GM23338 (cell line): ENCODE data around the gene LARGE1. TPM values are rescaled to one million over a fixed set of nuclear protein-coding genes. Genes with fewer than 3 reads are reported as not detected.

Source experiments
- ATAC-seq: fragments of 200-7000 bp; cut with Tn5 transposase; 3 replicates; pipeline ENCODE4 v1.9.1; 2020
- DNase-seq: peaks from one replicate; pipeline ENCODE4 v3.0.0-alpha.2; 2015; ENCODE audit warnings: low spot score
- H2AFZ ChIP-seq: fragments of 200-600 bp; sonication (generic); 2 replicates; pipeline ENCODE4 v1.8.0; 2016; ENCODE audit warnings: antibody characterized with exemption, mild to moderate bottlenecking, moderate library complexity
- H3F3A ChIP-seq: fragments of 200-600 bp; sonication (generic); replicated peaks from 2 replicates; pipeline ENCODE4 v1.8.0; 2017; ENCODE audit warnings: antibody characterized with exemption, mixed run types, low read depth
- H3K27ac ChIP-seq: fragments of 200-600 bp; sonication (generic); 2 replicates; pipeline ENCODE4 v1.6.1; 2016; ENCODE audit warnings: low read depth
- H3K27me3 ChIP-seq: fragments of 200-600 bp; sonication (generic); 2 replicates; pipeline ENCODE4 v1.8.0; 2016; ENCODE audit warnings: mild to moderate bottlenecking, mixed run types, moderate library complexity; ENCODE audit not compliant: insufficient read depth
- H3K36me3 ChIP-seq: fragments of 200-600 bp; sonication (generic); 2 replicates; pipeline ENCODE4 v1.8.0; 2016; ENCODE audit warnings: mild to moderate bottlenecking; ENCODE audit not compliant: insufficient read depth
- H3K4me1 ChIP-seq: fragments of 200-600 bp; sonication (generic); 2 replicates; pipeline ENCODE4 v1.8.0; 2016; ENCODE audit warnings: mild to moderate bottlenecking, moderate library complexity; ENCODE audit not compliant: insufficient read depth
- H3K4me2 ChIP-seq: fragments of 200-600 bp; sonication (generic); 2 replicates; pipeline ENCODE4 v1.7.1; 2017; ENCODE audit warnings: mixed run types
- H3K4me3 ChIP-seq: fragments of 200-600 bp; sonication (generic); 2 replicates; pipeline ENCODE4 v1.6.1; 2016; ENCODE audit warnings: mixed run types
- H3K79me2 ChIP-seq: fragments of 200-600 bp; sonication (generic); replicated peaks from 2 replicates; pipeline ENCODE4 v1.8.0; 2017; ENCODE audit warnings: mild to moderate bottlenecking; ENCODE audit not compliant: insufficient read depth
- H3K9me2 ChIP-seq: fragments of 200-600 bp; sonication (generic); 2 replicates; pipeline ENCODE4 v1.8.0; 2017; ENCODE audit not compliant: insufficient read depth
- H4K20me1 ChIP-seq: fragments of 200-600 bp; sonication (generic); replicated peaks from 2 replicates; pipeline ENCODE4 v1.8.0; 2017; ENCODE audit warnings: mild to moderate bottlenecking; ENCODE audit not compliant: insufficient read depth
- H3K27ac Mint-ChIP-seq: 2 replicates; pipeline ENCODE4 v1.8.0; 2020; ENCODE audit warnings: inconsistent platforms, mild to moderate bottlenecking, moderate library complexity, mixed read lengths
- H3K27me3 Mint-ChIP-seq: 3 replicates; pipeline ENCODE4 v1.8.0; 2022; ENCODE audit warnings: low read depth, mild to moderate bottlenecking, moderate library complexity, mixed read lengths, inconsistent platforms; ENCODE audit not compliant: insufficient read depth, poor library complexity
- H3K36me3 Mint-ChIP-seq: 3 replicates; pipeline ENCODE4 v1.8.0; 2021; ENCODE audit warnings: low read depth, mild to moderate bottlenecking, inconsistent platforms, moderate library complexity, mixed read lengths
- H3K4me1 Mint-ChIP-seq: 3 replicates; pipeline ENCODE4 v1.8.0; 2020; ENCODE audit warnings: mild to moderate bottlenecking, inconsistent platforms, mixed read lengths
- H3K4me3 Mint-ChIP-seq: 3 replicates; pipeline ENCODE4 v1.8.0; 2021; ENCODE audit warnings: moderate library complexity, mild to moderate bottlenecking, inconsistent platforms, mixed read lengths
- H3K9me3 Mint-ChIP-seq: 3 replicates; pipeline ENCODE4 v1.8.0; 2020; ENCODE audit warnings: moderate library complexity, mild to moderate bottlenecking, inconsistent platforms, mixed read lengths
- NANOG ChIP-seq: IDR thresholded peaks from 2 replicates; pipeline ENCODE4 v1.6.1; 2016; ENCODE audit warnings: antibody characterized with exemption, borderline replicate concordance
- POLR2AphosphoS5 ChIP-seq: IDR thresholded peaks from 2 replicates; pipeline ENCODE4 v1.6.1; 2016; ENCODE audit warnings: antibody characterized with exemption, low read depth
- STAT1 ChIP-seq: IDR thresholded peaks from one replicate; pipeline ENCODE4 v1.6.1; 2016; ENCODE audit warnings: antibody characterized with exemption; ENCODE audit not compliant: unreplicated experiment
- ZNF114 ChIP-seq: fragments of 250-450 bp; sonication (Bioruptor Pico); IDR thresholded peaks from 2 replicates; pipeline ENCODE4 v1.5.0; 2020; ENCODE audit warnings: mild to moderate bottlenecking, moderate library complexity
- ZNF331 ChIP-seq: fragments of 250-450 bp; sonication (Bioruptor Pico); IDR thresholded peaks from 2 replicates; pipeline ENCODE4 v1.5.0; 2020; ENCODE audit warnings: low read depth, mild to moderate bottlenecking, moderate library complexity
- polyA plus RNA-seq: library from polyadenylated mRNA; unstranded; fragments of >200 nt; fragmentation: Nextera tagmentation; extraction: Ambion mirVana; gene quantifications from 2 replicates; pipeline ENCODE4 v1.2.1, GENCODE V29; 2016
- total RNA-seq: library from RNA; depleted of rRNA; stranded (reverse); fragments of >200 nt; shearing (Covaris generic); gene quantifications from 2 replicates; pipeline ENCODE4 v1.2.3, GENCODE V29; 2014
- TF ChIP-seq, protein P1 (sequence below): IDR thresholded peaks from one replicate; pipeline ENCODE4 v1.6.1; 2018; ENCODE audit warnings: antibody characterized with exemption; ENCODE audit not compliant: unreplicated experiment
- TF ChIP-seq, protein P2 (sequence below): fragments of 250-450 bp; sonication (Bioruptor Pico); IDR thresholded peaks from 2 replicates; pipeline ENCODE4 v1.5.0; 2020; ENCODE audit warnings: mild to moderate bottlenecking, moderate library complexity

The LARGE1 gene
- total and polyA plus RNA-seq, 2 experiments from 2014 or later: 12.8 to 75.6 TPM

DNA sequence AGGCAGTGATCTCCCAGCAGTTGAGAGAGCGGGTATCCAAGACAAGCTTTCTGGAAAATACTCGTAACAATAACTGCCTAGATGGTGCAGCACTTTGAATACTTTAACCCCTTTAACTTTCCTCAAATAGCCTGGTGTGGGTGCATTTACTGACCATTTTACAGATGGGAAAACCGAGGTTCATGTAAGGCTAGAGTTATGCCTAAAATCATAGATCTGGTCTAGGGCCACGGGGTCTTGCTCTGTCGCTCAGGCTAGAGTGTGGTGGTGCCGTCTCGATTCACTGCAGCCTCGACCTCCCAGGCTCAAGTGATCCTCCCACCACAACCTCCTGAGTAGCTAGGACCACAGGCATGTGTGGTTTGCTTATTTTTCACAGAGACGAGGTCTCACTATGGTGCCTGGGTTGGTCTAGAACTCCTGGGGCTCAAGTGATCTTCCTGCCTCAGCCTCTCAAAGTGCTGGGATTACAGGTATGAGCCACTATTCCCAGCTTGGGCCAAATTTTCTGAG is 592.9 kb downstream of the LARGE1 start:
- ATAC-seq: no peak
- Mint-ChIP-seq H3K4me1 (peaks cover 9% of the 10 kb centered on the region; the same call in 2 of the 3 replicates), H3K36me3 (peaks cover 11% of the 10 kb centered on the region)

More for the DNA sequence above, 592.9 kb downstream of the LARGE1 start:
- H3K4me1 ChIP-seq: 0 out of 2 replicates have a peak, but pooled peaks cover 3% of the 10 kb centered on the region
- DNase-seq: no peak
- no peak overlapping the region for H3K4me3 Mint-ChIP-seq
- H3K4me3 ChIP-seq: no peak overlapping the region
- no peak overlapping the region for H2AFZ ChIP-seq
- H3K27ac ChIP-seq: no peak overlapping the region
- no peaks in the 10 kb centered on the region for H3K36me3 ChIP-seq
- H3K79me2 ChIP-seq: no peaks in the 10 kb centered on the region
- H4K20me1 ChIP-seq: no peaks in the 10 kb centered on the region; the same call in 1 of the 2 replicates
- TF ChIP-seq POLR2AphosphoS5: no peak
- TF ChIP-seq STAT1: no peak
- no peak for TF ChIP-seq ZNF114 (CRISPR knock-in tag)
- no peak for TF ChIP-seq NANOG
- TF ChIP-seq, protein P1, sequence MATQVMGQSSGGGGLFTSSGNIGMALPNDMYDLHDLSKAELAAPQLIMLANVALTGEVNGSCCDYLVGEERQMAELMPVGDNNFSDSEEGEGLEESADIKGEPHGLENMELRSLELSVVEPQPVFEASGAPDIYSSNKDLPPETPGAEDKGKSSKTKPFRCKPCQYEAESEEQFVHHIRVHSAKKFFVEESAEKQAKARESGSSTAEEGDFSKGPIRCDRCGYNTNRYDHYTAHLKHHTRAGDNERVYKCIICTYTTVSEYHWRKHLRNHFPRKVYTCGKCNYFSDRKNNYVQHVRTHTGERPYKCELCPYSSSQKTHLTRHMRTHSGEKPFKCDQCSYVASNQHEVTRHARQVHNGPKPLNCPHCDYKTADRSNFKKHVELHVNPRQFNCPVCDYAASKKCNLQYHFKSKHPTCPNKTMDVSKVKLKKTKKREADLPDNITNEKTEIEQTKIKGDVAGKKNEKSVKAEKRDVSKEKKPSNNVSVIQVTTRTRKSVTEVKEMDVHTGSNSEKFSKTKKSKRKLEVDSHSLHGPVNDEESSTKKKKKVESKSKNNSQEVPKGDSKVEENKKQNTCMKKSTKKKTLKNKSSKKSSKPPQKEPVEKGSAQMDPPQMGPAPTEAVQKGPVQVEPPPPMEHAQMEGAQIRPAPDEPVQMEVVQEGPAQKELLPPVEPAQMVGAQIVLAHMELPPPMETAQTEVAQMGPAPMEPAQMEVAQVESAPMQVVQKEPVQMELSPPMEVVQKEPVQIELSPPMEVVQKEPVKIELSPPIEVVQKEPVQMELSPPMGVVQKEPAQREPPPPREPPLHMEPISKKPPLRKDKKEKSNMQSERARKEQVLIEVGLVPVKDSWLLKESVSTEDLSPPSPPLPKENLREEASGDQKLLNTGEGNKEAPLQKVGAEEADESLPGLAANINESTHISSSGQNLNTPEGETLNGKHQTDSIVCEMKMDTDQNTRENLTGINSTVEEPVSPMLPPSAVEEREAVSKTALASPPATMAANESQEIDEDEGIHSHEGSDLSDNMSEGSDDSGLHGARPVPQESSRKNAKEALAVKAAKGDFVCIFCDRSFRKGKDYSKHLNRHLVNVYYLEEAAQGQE: no peak
- TF ChIP-seq ZNF331 (CRISPR knock-in tag): no peak
- TF ChIP-seq, protein P2, sequence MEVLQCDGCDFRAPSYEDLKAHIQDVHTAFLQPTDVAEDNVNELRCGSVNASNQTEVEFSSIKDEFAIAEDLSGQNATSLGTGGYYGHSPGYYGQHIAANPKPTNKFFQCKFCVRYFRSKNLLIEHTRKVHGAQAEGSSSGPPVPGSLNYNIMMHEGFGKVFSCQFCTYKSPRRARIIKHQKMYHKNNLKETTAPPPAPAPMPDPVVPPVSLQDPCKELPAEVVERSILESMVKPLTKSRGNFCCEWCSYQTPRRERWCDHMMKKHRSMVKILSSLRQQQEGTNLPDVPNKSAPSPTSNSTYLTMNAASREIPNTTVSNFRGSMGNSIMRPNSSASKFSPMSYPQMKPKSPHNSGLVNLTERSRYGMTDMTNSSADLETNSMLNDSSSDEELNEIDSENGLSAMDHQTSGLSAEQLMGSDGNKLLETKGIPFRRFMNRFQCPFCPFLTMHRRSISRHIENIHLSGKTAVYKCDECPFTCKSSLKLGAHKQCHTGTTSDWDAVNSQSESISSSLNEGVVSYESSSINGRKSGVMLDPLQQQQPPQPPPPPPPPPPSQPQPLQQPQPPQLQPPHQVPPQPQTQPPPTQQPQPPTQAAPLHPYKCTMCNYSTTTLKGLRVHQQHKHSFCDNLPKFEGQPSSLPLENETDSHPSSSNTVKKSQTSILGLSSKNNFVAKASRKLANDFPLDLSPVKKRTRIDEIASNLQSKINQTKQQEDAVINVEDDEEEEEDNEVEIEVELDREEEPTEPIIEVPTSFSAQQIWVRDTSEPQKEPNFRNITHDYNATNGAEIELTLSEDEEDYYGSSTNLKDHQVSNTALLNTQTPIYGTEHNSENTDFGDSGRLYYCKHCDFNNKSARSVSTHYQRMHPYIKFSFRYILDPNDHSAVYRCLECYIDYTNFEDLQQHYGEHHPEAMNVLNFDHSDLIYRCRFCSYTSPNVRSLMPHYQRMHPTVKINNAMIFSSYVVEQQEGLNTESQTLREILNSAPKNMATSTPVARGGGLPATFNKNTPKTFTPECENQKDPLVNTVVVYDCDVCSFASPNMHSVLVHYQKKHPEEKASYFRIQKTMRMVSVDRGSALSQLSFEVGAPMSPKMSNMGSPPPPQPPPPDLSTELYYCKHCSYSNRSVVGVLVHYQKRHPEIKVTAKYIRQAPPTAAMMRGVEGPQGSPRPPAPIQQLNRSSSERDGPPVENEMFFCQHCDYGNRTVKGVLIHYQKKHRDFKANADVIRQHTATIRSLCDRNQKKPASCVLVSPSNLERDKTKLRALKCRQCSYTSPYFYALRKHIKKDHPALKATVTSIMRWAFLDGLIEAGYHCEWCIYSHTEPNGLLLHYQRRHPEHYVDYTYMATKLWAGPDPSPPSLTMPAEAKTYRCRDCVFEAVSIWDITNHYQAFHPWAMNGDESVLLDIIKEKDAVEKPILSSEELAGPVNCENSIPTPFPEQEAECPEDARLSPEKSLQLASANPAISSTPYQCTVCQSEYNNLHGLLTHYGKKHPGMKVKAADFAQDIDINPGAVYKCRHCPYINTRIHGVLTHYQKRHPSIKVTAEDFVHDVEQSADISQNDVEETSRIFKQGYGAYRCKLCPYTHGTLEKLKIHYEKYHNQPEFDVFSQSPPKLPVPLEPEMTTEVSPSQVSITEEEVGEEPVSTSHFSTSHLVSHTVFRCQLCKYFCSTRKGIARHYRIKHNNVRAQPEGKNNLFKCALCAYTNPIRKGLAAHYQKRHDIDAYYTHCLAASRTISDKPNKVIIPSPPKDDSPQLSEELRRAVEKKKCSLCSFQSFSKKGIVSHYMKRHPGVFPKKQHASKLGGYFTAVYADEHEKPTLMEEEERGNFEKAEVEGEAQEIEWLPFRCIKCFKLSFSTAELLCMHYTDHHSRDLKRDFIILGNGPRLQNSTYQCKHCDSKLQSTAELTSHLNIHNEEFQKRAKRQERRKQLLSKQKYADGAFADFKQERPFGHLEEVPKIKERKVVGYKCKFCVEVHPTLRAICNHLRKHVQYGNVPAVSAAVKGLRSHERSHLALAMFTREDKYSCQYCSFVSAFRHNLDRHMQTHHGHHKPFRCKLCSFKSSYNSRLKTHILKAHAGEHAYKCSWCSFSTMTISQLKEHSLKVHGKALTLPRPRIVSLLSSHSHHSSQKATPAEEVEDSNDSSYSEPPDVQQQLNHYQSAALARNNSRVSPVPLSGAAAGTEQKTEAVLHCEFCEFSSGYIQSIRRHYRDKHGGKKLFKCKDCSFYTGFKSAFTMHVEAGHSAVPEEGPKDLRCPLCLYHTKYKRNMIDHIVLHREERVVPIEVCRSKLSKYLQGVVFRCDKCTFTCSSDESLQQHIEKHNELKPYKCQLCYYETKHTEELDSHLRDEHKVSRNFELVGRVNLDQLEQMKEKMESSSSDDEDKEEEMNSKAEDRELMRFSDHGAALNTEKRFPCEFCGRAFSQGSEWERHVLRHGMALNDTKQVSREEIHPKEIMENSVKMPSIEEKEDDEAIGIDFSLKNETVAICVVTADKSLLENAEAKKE (CRISPR knock-in tag): no peak
- peaks cover 7% of the 10 kb centered on the region for H3K27me3 Mint-ChIP-seq
- H3F3A ChIP-seq: no peaks in the 10 kb centered on the region
- H3K9me2 ChIP-seq: no peaks in the 10 kb centered on the region
- no peaks in the 10 kb centered on the region; the same call in 2 of the 3 replicates for H3K9me3 Mint-ChIP-seq
- H3K27me3 ChIP-seq: no peaks in the 10 kb centered on the region
- no peak overlapping the region for H3K4me2 ChIP-seq
- no peak overlapping the region for H3K27ac Mint-ChIP-seq
